HEK293 (cell line): ENCODE results near the gene GZMH.

Experiments used
- CTCF ChIP-seq: fragments of 450-650 bp; formaldehyde crosslinking; IDR thresholded peaks from 2 replicates; pipeline ENCODE4 v1.5.1; 2016; ENCODE audit warnings: missing biosample characterization, missing genetic modification characterization
- ELK4 ChIP-seq: IDR thresholded peaks from 2 replicates; pipeline ENCODE4 v1.6.1; 2011; ENCODE audit warnings: mild to moderate bottlenecking, low read depth, low read length, borderline replicate concordance
- SP2 ChIP-seq: fragments of 450-650 bp; formaldehyde crosslinking; IDR thresholded peaks from 2 replicates; pipeline ENCODE4 v1.5.1; 2016; ENCODE audit warnings: missing biosample characterization, missing genetic modification characterization
- ZNF610 ChIP-seq: fragments of 450-650 bp; formaldehyde crosslinking; IDR thresholded peaks from 2 replicates; pipeline ENCODE4 v1.5.1; 2016; ENCODE audit warnings: missing biosample characterization, missing genetic modification characterization, borderline replicate concordance
- ZNF707 ChIP-seq: fragments of 450-650 bp; formaldehyde crosslinking; IDR thresholded peaks from 2 replicates; pipeline ENCODE4 v1.5.1; 2016; ENCODE audit warnings: missing biosample characterization, missing genetic modification characterization
- TF ChIP-seq, protein P1 (sequence below): fragments of 450-650 bp; formaldehyde crosslinking; IDR thresholded peaks from 2 replicates; pipeline ENCODE4 v1.5.1; 2016; ENCODE audit warnings: missing biosample characterization, missing genetic modification characterization

DNA sequence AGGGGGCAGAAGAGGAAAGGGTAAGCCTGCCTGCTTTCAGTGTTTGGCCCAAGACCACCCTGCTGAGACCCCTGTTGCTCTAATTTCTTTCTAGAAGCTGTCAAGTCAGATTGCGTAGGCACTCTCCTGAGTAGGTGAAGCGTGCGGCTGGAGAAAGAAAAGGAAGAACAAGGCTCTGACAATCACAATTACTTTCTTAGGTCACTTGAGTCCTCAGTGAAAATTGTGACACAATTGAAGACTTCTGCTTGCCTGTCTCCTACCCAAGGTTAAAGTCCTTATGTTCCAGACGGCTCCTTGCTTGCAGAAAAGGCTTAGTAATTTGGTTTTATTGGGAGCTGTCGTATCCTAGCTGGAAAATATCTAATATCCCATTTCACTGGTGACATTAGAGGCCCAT lies 32.7 kb downstream of the GZMH start:
- TF ChIP-seq ELK4: no peak
- TF ChIP-seq CTCF: no peak
- TF ChIP-seq ZNF610 (tag by site-specific recombination): no peak
- no peak for TF ChIP-seq SP2 (tag by site-specific recombination)
- TF ChIP-seq ZNF707 (tag by site-specific recombination): no peak
- TF ChIP-seq, protein P1, sequence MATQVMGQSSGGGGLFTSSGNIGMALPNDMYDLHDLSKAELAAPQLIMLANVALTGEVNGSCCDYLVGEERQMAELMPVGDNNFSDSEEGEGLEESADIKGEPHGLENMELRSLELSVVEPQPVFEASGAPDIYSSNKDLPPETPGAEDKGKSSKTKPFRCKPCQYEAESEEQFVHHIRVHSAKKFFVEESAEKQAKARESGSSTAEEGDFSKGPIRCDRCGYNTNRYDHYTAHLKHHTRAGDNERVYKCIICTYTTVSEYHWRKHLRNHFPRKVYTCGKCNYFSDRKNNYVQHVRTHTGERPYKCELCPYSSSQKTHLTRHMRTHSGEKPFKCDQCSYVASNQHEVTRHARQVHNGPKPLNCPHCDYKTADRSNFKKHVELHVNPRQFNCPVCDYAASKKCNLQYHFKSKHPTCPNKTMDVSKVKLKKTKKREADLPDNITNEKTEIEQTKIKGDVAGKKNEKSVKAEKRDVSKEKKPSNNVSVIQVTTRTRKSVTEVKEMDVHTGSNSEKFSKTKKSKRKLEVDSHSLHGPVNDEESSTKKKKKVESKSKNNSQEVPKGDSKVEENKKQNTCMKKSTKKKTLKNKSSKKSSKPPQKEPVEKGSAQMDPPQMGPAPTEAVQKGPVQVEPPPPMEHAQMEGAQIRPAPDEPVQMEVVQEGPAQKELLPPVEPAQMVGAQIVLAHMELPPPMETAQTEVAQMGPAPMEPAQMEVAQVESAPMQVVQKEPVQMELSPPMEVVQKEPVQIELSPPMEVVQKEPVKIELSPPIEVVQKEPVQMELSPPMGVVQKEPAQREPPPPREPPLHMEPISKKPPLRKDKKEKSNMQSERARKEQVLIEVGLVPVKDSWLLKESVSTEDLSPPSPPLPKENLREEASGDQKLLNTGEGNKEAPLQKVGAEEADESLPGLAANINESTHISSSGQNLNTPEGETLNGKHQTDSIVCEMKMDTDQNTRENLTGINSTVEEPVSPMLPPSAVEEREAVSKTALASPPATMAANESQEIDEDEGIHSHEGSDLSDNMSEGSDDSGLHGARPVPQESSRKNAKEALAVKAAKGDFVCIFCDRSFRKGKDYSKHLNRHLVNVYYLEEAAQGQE (tag by site-specific recombination): no peak
